Activated CD4-positive, alpha-beta T cell treated with anti-CD3 and anti-CD28 coated beads, Interleukin-2, amount 10 ng/mL, durations not matched to agents 24 days and 14 days (primary cell): ENCODE results near the gene TMEM209. TPM values are rescaled to one million over a fixed set of nuclear protein-coding genes. Genes with fewer than 3 reads are reported as not detected.
"Not testable (repeated sequence)": the region's sequence is repeated elsewhere in the genome, so short reads cannot be mapped to it uniquely, and the experiment has no call there.

Experiments used
- DNase-seq: peaks from one replicate; pipeline ENCODE4 v3.0.0; 2022
- H3K27ac Mint-ChIP-seq: one replicate; pipeline ENCODE4 v1.8.0; 2022; ENCODE audit warnings: mild to moderate bottlenecking, mixed read lengths
- H3K27me3 Mint-ChIP-seq: one replicate; pipeline ENCODE4 v1.8.0; 2022; ENCODE audit warnings: mixed read lengths
- H3K36me3 Mint-ChIP-seq: one replicate; pipeline ENCODE4 v1.8.0; 2022; ENCODE audit warnings: low read depth, mild to moderate bottlenecking, mixed read lengths
- H3K4me1 Mint-ChIP-seq: one replicate; pipeline ENCODE4 v1.8.0; 2021; ENCODE audit warnings: mixed read lengths
- H3K4me3 Mint-ChIP-seq: one replicate; pipeline ENCODE4 v1.8.0; 2022; ENCODE audit warnings: mild to moderate bottlenecking, moderate library complexity, mixed read lengths
- H3K9me3 Mint-ChIP-seq: one replicate; pipeline ENCODE4 v1.8.0; 2021; ENCODE audit warnings: mixed read lengths
- intact Hi-C: fragments of 100-400 bp; cut with micrococcal nuclease; formaldehyde crosslinking; loops from one replicate; pipeline ENCODE4 v1.15.1; 2023
- total RNA-seq: library from RNA; stranded (reverse); gene quantifications from 2 replicates; pipeline ENCODE4 v1.2.3, GENCODE V29; 2022

Gene TMEM209
- 48.2 and 52.9 TPM in 2 replicates for total RNA-seq

GRCh38 chr7:130205084-130205947 lies at the start of gene TMEM209:
TSS of gene TMEM209 (minus strand) at chr7:130205406. CDS start at chr7:130205375, 31 bp downstream.
- Mint-ChIP-seq H3K9me3 (no peaks in the 10 kb centered on the region), H3K4me1 (peaks cover 25% of the 10 kb centered on the region), H3K36me3 (peaks cover 24% of the 10 kb centered on the region), H3K27ac (peak within 1 kb of the TSS; percentile 98), H3K4me3 (peak within 1 kb of the TSS; percentile 93), H3K27me3 (no peaks in the 10 kb centered on the region)
- intact Hi-C loops = loop anchor here (1.0 kb wide), 4 partner anchors 22 to 463 kb away; partner anchors contain the start of genes COPG2 and ZC3HC1
- peak; percentile 98 for DNase-seq

- no peak overlapping the region for H3K27ac Mint-ChIP-seq
- no peak overlapping the region for H3K4me3 Mint-ChIP-seq
- no peaks in the 10 kb centered on the region for H3K4me1 Mint-ChIP-seq
- peaks cover 5% of the 10 kb centered on the region for H3K27me3 Mint-ChIP-seq
- H3K9me3 Mint-ChIP-seq = peaks cover 6% of the 10 kb centered on the region
- intact Hi-C loops = no loop called here
- H3K36me3 Mint-ChIP-seq = no peaks in the 10 kb centered on the region
- no peak for DNase-seq
Measured at GRCh38 chr7:130254555-130254954, 49.3 kb upstream of the TMEM209 start.

- H3K27ac Mint-ChIP-seq, H3K27me3 Mint-ChIP-seq, H3K36me3 Mint-ChIP-seq, H3K9me3 Mint-ChIP-seq, H3K4me1 Mint-ChIP-seq, H3K4me3 Mint-ChIP-seq, DNase-seq: not testable (repeated sequence)
- intact Hi-C loops = loop anchor here (10.0 kb wide), 1 partner anchor 585 kb away; no protein-coding TSS in a partner anchor
Measured at GRCh38 chr7:130249626-130250025, 44.4 kb upstream of the TMEM209 start.

GRCh38 chr7:130248842-130249241 lies 43.6 kb upstream of the TMEM209 start:
- not testable (repeated sequence) for H3K36me3 Mint-ChIP-seq, H3K4me1 Mint-ChIP-seq, H3K4me3 Mint-ChIP-seq, H3K9me3 Mint-ChIP-seq, H3K27me3 Mint-ChIP-seq, DNase-seq, H3K27ac Mint-ChIP-seq
- intact Hi-C loops = loop anchor here (10.0 kb wide), 1 partner anchor 586 kb away; no protein-coding TSS in a partner anchor

- peaks cover 14% of the 10 kb centered on the region for H3K4me1 Mint-ChIP-seq
- H3K36me3 Mint-ChIP-seq, H3K4me3 Mint-ChIP-seq, H3K27me3 Mint-ChIP-seq, H3K9me3 Mint-ChIP-seq, H3K27ac Mint-ChIP-seq, DNase-seq: not testable (repeated sequence)
- intact Hi-C loops = loop anchor here (10.0 kb wide), 1 partner anchor 588 kb away; no protein-coding TSS in a partner anchor
Measured at GRCh38 chr7:130246491-130246890, 41.3 kb upstream of the TMEM209 start.

GRCh38 chr7:130243486-130243885 lies 38.3 kb upstream of the TMEM209 start:
- intact Hi-C loops = loop anchor here (2.0 to 10.0 kb wide), 5 partner anchors 171 to 591 kb away; partner anchors contain the start of gene MEST
- not testable (repeated sequence) for DNase-seq, H3K27me3 Mint-ChIP-seq, H3K4me3 Mint-ChIP-seq, H3K36me3 Mint-ChIP-seq, H3K9me3 Mint-ChIP-seq
- Mint-ChIP-seq H3K27ac (peak overlapping the region; percentile 7), H3K4me1 (peaks cover 14% of the 10 kb centered on the region)

- Mint-ChIP-seq H3K4me3 (no peak overlapping the region), H3K4me1 (peaks cover 14% of the 10 kb centered on the region), H3K9me3 (no peaks in the 10 kb centered on the region), H3K27me3 (peaks cover 4% of the 10 kb centered on the region), H3K27ac (no peak overlapping the region), H3K36me3 (no peaks in the 10 kb centered on the region)
- intact Hi-C loops = loop anchor here (2.0 to 10.0 kb wide), 5 partner anchors 170 to 592 kb away; partner anchors contain the start of gene MEST
- peak; percentile 84 for DNase-seq
Measured at GRCh38 chr7:130242198-130243014, 37.2 kb upstream of the TMEM209 start.

GRCh38 chr7:130240240-130240639 lies 35.0 kb upstream of the TMEM209 start:
- H3K4me3 Mint-ChIP-seq = no peak overlapping the region
- no peaks in the 10 kb centered on the region for H3K36me3 Mint-ChIP-seq
- H3K9me3 Mint-ChIP-seq = no peaks in the 10 kb centered on the region
- peaks cover 14% of the 10 kb centered on the region for H3K4me1 Mint-ChIP-seq
- intact Hi-C loops = loop anchor here (5.0 to 10.0 kb wide), 3 partner anchors 252 to 595 kb away; partner anchors contain the start of gene MEST
- no peak overlapping the region for H3K27ac Mint-ChIP-seq
- H3K27me3 Mint-ChIP-seq = peaks cover 15% of the 10 kb centered on the region
- no peak for DNase-seq

GRCh38 chr7:130236361-130236760 lies 31.2 kb upstream of the TMEM209 start:
- DNase-seq, H3K4me3 Mint-ChIP-seq, H3K27ac Mint-ChIP-seq, H3K36me3 Mint-ChIP-seq, H3K9me3 Mint-ChIP-seq, H3K4me1 Mint-ChIP-seq, intact Hi-C loops: not testable (repeated sequence)
- H3K27me3 Mint-ChIP-seq = peaks cover 15% of the 10 kb centered on the region

- H3K36me3 Mint-ChIP-seq = no peaks in the 10 kb centered on the region
- no peak overlapping the region for H3K4me3 Mint-ChIP-seq
- H3K4me1 Mint-ChIP-seq = no peaks in the 10 kb centered on the region
- H3K27me3 Mint-ChIP-seq = peaks cover 15% of the 10 kb centered on the region
- intact Hi-C loops = no loop called here
- no peak overlapping the region for H3K27ac Mint-ChIP-seq
- DNase-seq = no peak
- no peaks in the 10 kb centered on the region for H3K9me3 Mint-ChIP-seq
Measured at GRCh38 chr7:130234078-130234477, 28.9 kb upstream of the TMEM209 start.

GRCh38 chr7:130232209-130232608 lies 27.0 kb upstream of the TMEM209 start:
- DNase-seq = no peak
- intact Hi-C loops = no loop called here
- H3K9me3 Mint-ChIP-seq = no peaks in the 10 kb centered on the region
- H3K27ac Mint-ChIP-seq = no peak overlapping the region
- no peak overlapping the region for H3K4me3 Mint-ChIP-seq
- no peaks in the 10 kb centered on the region for H3K36me3 Mint-ChIP-seq
- H3K27me3 Mint-ChIP-seq = peaks cover 14% of the 10 kb centered on the region
- H3K4me1 Mint-ChIP-seq = no peaks in the 10 kb centered on the region

- Mint-ChIP-seq H3K36me3 (no peaks in the 10 kb centered on the region), H3K4me3 (no peak overlapping the region), H3K9me3 (no peaks in the 10 kb centered on the region), H3K4me1 (no peaks in the 10 kb centered on the region), H3K27ac (no peak overlapping the region), H3K27me3 (peaks cover 11% of the 10 kb centered on the region)
- no peak for DNase-seq
- intact Hi-C loops = no loop called here
Measured at GRCh38 chr7:130231792-130232191, 26.6 kb upstream of the TMEM209 start.

- DNase-seq, H3K9me3 Mint-ChIP-seq, H3K36me3 Mint-ChIP-seq, H3K27me3 Mint-ChIP-seq, intact Hi-C loops, H3K4me3 Mint-ChIP-seq, H3K27ac Mint-ChIP-seq, H3K4me1 Mint-ChIP-seq: not testable (repeated sequence)
Measured at GRCh38 chr7:130229981-130230380, 24.8 kb upstream of the TMEM209 start.
